ENCODE results near the gene TMPRSS7. TPM values are rescaled to one million over a fixed set of nuclear protein-coding genes. Genes with fewer than 3 reads are reported as not detected.
A peak's percentile ranks its signal among the peaks of the same experiment; 100 is the strongest.

TMPRSS7 gene
- total RNA-seq, 4 donors from 2014 or later = not detected

- Histone ChIP-seq H3K4me1 (peaks cover 0 to 25% (median 2%) of the 10 kb centered on the region in 4 donors), H3K36me3 (no peaks in the 10 kb centered on the region), H3K4me3 (peak within 1 kb of the TSS; percentile 51 to 73 (median 62)), H3K9me3 (no peaks in the 10 kb centered on the region), H3K27me3 (no peaks in the 10 kb centered on the region), H3K27ac (peak within 1 kb of the TSS in 3 of 4 donors; percentile 63 to 93 (median 86))
- peak; percentile 58 to 93 (median 90) for DNase-seq
- peak in 1 of 6 experiments; percentile 10 for TF ChIP-seq CTCF (IDR thresholded peaks at IDR 0.05)
- peak; percentile 65 to 86 for TF ChIP-seq POLR2A (IDR thresholded peaks at IDR 0.05)
These were observed 51.7 kb downstream of the TMPRSS7 start, which contains the start of gene C3orf52 for GRCh38 chr3:112086076-112086854. C3orf52 (plus strand) TSS chr3:112086389; CDS start chr3:112086408, 19 bp downstream.

GRCh38 chr3:112086875-112087524, 52.5 kb downstream of the TMPRSS7 start:
- H3K4me3 ChIP-seq = peak overlapping the region; percentile 51 to 73 (median 62)
- peak overlapping the region in 3 of 4 donors; percentile 63 to 93 (median 86) for H3K27ac ChIP-seq
- H3K9me3 ChIP-seq = no peaks in the 10 kb centered on the region
- H3K4me1 ChIP-seq = peaks cover 0 to 25% (median 2%) of the 10 kb centered on the region in 4 donors
- no peak for DNase-seq
- TF ChIP-seq CTCF (IDR thresholded peaks at IDR 0.05) (no peak), POLR2A (IDR thresholded peaks at IDR 0.05) (no peak)
- no peaks in the 10 kb centered on the region for H3K36me3 ChIP-seq
- H3K27me3 ChIP-seq = no peaks in the 10 kb centered on the region

- peak overlapping the region in 2 of 4 donors; percentile 64 to 73 for H3K4me3 ChIP-seq
- TF ChIP-seq CTCF (IDR thresholded peaks at IDR 0.05) = no peak
- TF ChIP-seq POLR2A (IDR thresholded peaks at IDR 0.05) = no peak
- H3K27me3 ChIP-seq = no peaks in the 10 kb centered on the region
- peak overlapping the region in 1 of 4 donors; percentile 65 for H3K27ac ChIP-seq
- no peaks in the 10 kb centered on the region for H3K36me3 ChIP-seq
- peaks cover 0 to 30% (median 2%) of the 10 kb centered on the region in 4 donors for H3K4me1 ChIP-seq
- no peak for DNase-seq
- H3K9me3 ChIP-seq = no peaks in the 10 kb centered on the region
These were observed 53.2 kb downstream of the TMPRSS7 start for GRCh38 chr3:112087746-112088145.

GRCh38 chr3:112088944-112089343, 54.4 kb downstream of the TMPRSS7 start:
- Histone ChIP-seq H3K27me3 (no peaks in the 10 kb centered on the region), H3K36me3 (no peaks in the 10 kb centered on the region), H3K4me3 (no peak overlapping the region), H3K9me3 (no peaks in the 10 kb centered on the region), H3K27ac (no peak overlapping the region), H3K4me1 (peaks cover 0 to 32% (median 2%) of the 10 kb centered on the region in 4 donors)
- TF ChIP-seq CTCF (IDR thresholded peaks at IDR 0.05) = no peak
- TF ChIP-seq POLR2A (IDR thresholded peaks at IDR 0.05) = no peak
- no peak for DNase-seq

GRCh38 chr3:112089956-112090886, 55.7 kb downstream of the TMPRSS7 start:
- H3K36me3 ChIP-seq = no peaks in the 10 kb centered on the region
- DNase-seq = no peak
- H3K4me1 ChIP-seq = peaks cover 0 to 32% (median 2%) of the 10 kb centered on the region in 4 donors
- no peaks in the 10 kb centered on the region for H3K9me3 ChIP-seq
- no peak overlapping the region for H3K4me3 ChIP-seq
- H3K27ac ChIP-seq = peak overlapping the region in 3 of 4 donors; percentile 23 to 72 (median 35)
- TF ChIP-seq CTCF (IDR thresholded peaks at IDR 0.05) (no peak), POLR2A (IDR thresholded peaks at IDR 0.05) (no peak)
- no peaks in the 10 kb centered on the region for H3K27me3 ChIP-seq

Data from Peyer's patch (tissue), 4 donors.